GM12878 (cell line): ENCODE data around the gene STEAP4. TPM values are rescaled to one million over a fixed set of nuclear protein-coding genes. Genes with fewer than 3 reads are reported as not detected.

Source experiments
- ATAC-seq: fragments of 200-7000 bp; cut with Tn5 transposase; 3 replicates; pipeline ENCODE4 v1.9.1; 2020; ENCODE audit warnings: mild to moderate bottlenecking, moderate library complexity
- BruUV-seq: library from RNA; stranded (reverse); fragments of 400-500 nt; replicated peaks from 2 replicates; lab custom pipeline; 2021; lab: Mats Ljungman, UMichigan
- CTCF ChIA-PET: fragments of 300-600 bp; sonication (Branson Sonifier 250); formaldehyde crosslinking; extraction: SDS; loops from one replicate; lab custom pipeline; 2021; ENCODE audit warnings: inconsistent platforms; lab: Yijun Ruan, JAX
- POLR2A ChIA-PET: fragments of 350-600 bp; formaldehyde crosslinking; extraction: SDS; loops from one replicate; lab custom pipeline; 2021; ENCODE audit warnings: inconsistent platforms; lab: Charles Lee
- RAD21 ChIA-PET: fragments of 300-600 bp; sonication (Branson Sonifier 250); formaldehyde crosslinking; loops from one replicate; lab custom pipeline; 2023; ENCODE audit warnings: antibody characterized with exemption; ENCODE audit not compliant: unreplicated experiment; lab: Charles Lee
- SMC1A ChIA-PET: fragments of 300-600 bp; sonication (Branson Sonifier 250); formaldehyde crosslinking; loops from one replicate; lab custom pipeline; 2023; ENCODE audit not compliant: unreplicated experiment, uncharacterized antibody; lab: Charles Lee
- DNase-seq: peaks from one replicate; pipeline ENCODE4 v3.0.0-alpha.2; 2011; ENCODE audit warnings: low read depth, low spot score
- FAIRE-seq: peaks from 3 replicates; lab custom pipeline; 2011; peaks lifted over from hg19 to GRCh38; lab: Jason Lieb, UNC
- H2AFZ ChIP-seq: 2 replicates; pipeline ENCODE4 v1.6.0; 2011; ENCODE audit warnings: low read depth, low read length, control low read depth; ENCODE audit not compliant: control insufficient read depth
- H3K27ac ChIP-seq: 2 replicates; pipeline ENCODE4 v1.5.1; 2011; ENCODE audit warnings: control low read depth; ENCODE audit not compliant: control insufficient read depth, insufficient read depth
- H3K27me3 ChIP-seq, 2 experiments: replicated peaks in 1 of 2; 2 replicates each; pipeline versions ENCODE4 v1.6.0 to v1.6.1; 2011; ENCODE audit warnings: low read length in 1 of 2; ENCODE audit not compliant: control insufficient read depth in 2 of 2, insufficient read depth in 2 of 2
- H3K36me3 ChIP-seq, 2 experiments: 2 replicates each; pipeline ENCODE4 v1.5.1; 2011; ENCODE audit warnings: low read length in 1 of 2; ENCODE audit not compliant: control insufficient read depth in 2 of 2, insufficient read depth in 2 of 2
- H3K4me1 ChIP-seq: 2 replicates; pipeline ENCODE4 v1.6.1; 2011; ENCODE audit warnings: mild to moderate bottlenecking, low read length, moderate library complexity, mixed read lengths; ENCODE audit not compliant: control insufficient read depth, insufficient read depth
- H3K4me2 ChIP-seq: 2 replicates; pipeline ENCODE4 v1.6.0; 2011; ENCODE audit warnings: control low read depth; ENCODE audit not compliant: control insufficient read depth, insufficient read depth
- H3K4me3 ChIP-seq: fragments of 200-600 bp; sonication (generic); 2 replicates; pipeline ENCODE4 v1.5.1; 2016
- H3K79me2 ChIP-seq: 2 replicates; pipeline ENCODE4 v1.6.0; 2011; ENCODE audit warnings: low read length; ENCODE audit not compliant: control insufficient read depth, insufficient read depth
- H3K9ac ChIP-seq: 2 replicates; pipeline ENCODE4 v1.8.0; 2011; ENCODE audit warnings: low read length, control low read depth, mixed read lengths; ENCODE audit not compliant: control insufficient read depth, insufficient read depth
- H3K9me3 ChIP-seq: replicated peaks from 3 replicates; pipeline ENCODE4 v1.5.1; 2011; ENCODE audit warnings: mild to moderate bottlenecking, low read length; ENCODE audit not compliant: control insufficient read depth, insufficient read depth
- H4K20me1 ChIP-seq: 2 replicates; pipeline ENCODE4 v1.6.0; 2011; ENCODE audit not compliant: control insufficient read depth, insufficient read depth
- PKNOX1 ChIP-seq: fragments of 450-650 bp; IDR thresholded peaks from 2 replicates; pipeline ENCODE4 v1.6.1; 2016; ENCODE audit warnings: mild to moderate bottlenecking
- RB1 ChIP-seq: fragments of 450-650 bp; formaldehyde crosslinking; IDR thresholded peaks from 2 replicates; pipeline ENCODE4 v1.6.1; 2017; ENCODE audit warnings: mild to moderate bottlenecking, borderline replicate concordance
- SKIL ChIP-seq: fragments of 450-650 bp; IDR thresholded peaks from 2 replicates; pipeline ENCODE4 v1.6.1; 2017; ENCODE audit warnings: mild to moderate bottlenecking, low read depth, inconsistent platforms; ENCODE audit not compliant: poor library complexity, severe bottlenecking
- WGBS: methylation state at CpG from one replicate; pipeline ENCODE4 v1.1.6; 2016; ENCODE audit warnings: low lambda C conversion rate; ENCODE audit not compliant: insufficient replicate concordance, insufficient coverage; ENCODE audit errors: missing lambda C conversion rate; 5-methylcytosine and 5-hydroxymethylcytosine counted together
- in situ Hi-C: fragments of 300-500 bp; cut with MboI; formaldehyde crosslinking; loops from 9 replicates; pipeline ENCODE4 v1.14.3; 2018; ENCODE audit warnings: mixed read lengths
- intact Hi-C: fragments of 100-400 bp; cut with micrococcal nuclease; formaldehyde crosslinking; loops from one replicate; pipeline ENCODE4 v1.14.2; 2022; ENCODE audit not compliant: unreplicated experiment
- polyA plus RNA-seq, 11 experiments: library from polyadenylated mRNA; depleted of rRNA in 4 of 11; unstranded in 6 of 11; stranded (reverse) in 5 of 11; fragments of >200 nt; fragmentation: Nextera tagmentation in 4 of 11; fragmentation: Illumina TruSeq in 1 of 11; extraction: Ambion mirVana in 4 of 11; extraction: Trizol in 1 of 11; gene quantifications; 1 replicate in 1 of 11; 2 replicates in 10 of 11; pipeline versions ENCODE4 v1.2.1 to v1.2.3, GENCODE V29; 2011 to 2016; ENCODE audit warnings: inconsistent platforms in 2 of 11, missing spikeins in 2 of 11, low read depth in 1 of 11
- total RNA-seq, 4 experiments: library from RNA; depleted of rRNA in 3 of 4; stranded (reverse); fragments of >200 nt in 3 of 4; fragmentation: Illumina TruSeq in 1 of 4; extraction: Trizol in 1 of 4; gene quantifications; 2 replicates each; pipeline versions ENCODE4 v1.2.1 to v1.2.3, GENCODE V29; 2013 to 2021

STEAP4 gene
- total and polyA plus RNA-seq, 10 of the 15 experiments (the other 5 are each of a cell fraction or from before 2014, with no cell fraction given) = 0.13 TPM; not detected in 9

GRCh38 chr7:88301924-88302323 is 4.8 kb downstream of the STEAP4 start:
- Histone ChIP-seq H3K9me3 (no peaks in the 10 kb centered on the region), H3K4me2 (no peak overlapping the region), H2AFZ (no peak overlapping the region), H4K20me1 (no peaks in the 10 kb centered on the region), H3K27ac (no peak overlapping the region), H3K9ac (no peak overlapping the region)
- ChIA-PET POLR2A (no interaction called here), SMC1A (interaction anchor here (1.4 kb wide), 1 partner anchor 56 kb away, joined by 5 read pairs; no protein-coding TSS in a partner anchor), CTCF (interaction anchor here (0.7 to 1.0 kb wide), 2 partner anchors 14 to 834 kb away, joined by 3 read pairs; no protein-coding TSS in a partner anchor)
- intact Hi-C loops (no loop called here), in situ Hi-C loops (no loop called here)
- no TSS peak for BruUV-seq
- ATAC-seq = no peak
- TF ChIP-seq SKIL (no peak), RB1 (no peak), PKNOX1 (no peak)
- TF ChIP-seq, all 136 proteins: peak for 0
- Histone ChIP-seq H3K4me3 (no peak overlapping the region), H3K79me2 (no peaks in the 10 kb centered on the region), H3K27me3 (peaks cover 0 to 9% of the 10 kb centered on the region in 2 experiments; a peak in 1 of 4 replicates), H3K4me1 (no peaks in the 10 kb centered on the region), H3K36me3 (no peaks in the 10 kb centered on the region)
- no peak for DNase-seq
- 0% methylated on average over 1 of the region's 1 CpG for WGBS
- no peak for FAIRE-seq
- RAD21 ChIA-PET = no interaction called here
